Measurements from ENCODE around the gene OR14J1. TPM values are rescaled to one million over a fixed set of nuclear protein-coding genes. Genes with fewer than 3 reads are reported as not detected.
"Not testable (repeated sequence)": the region's sequence is repeated elsewhere in the genome, so short reads cannot be mapped to it uniquely, and the experiment has no call there.

The OR14J1 gene
- total RNA-seq, 1 donor from 2014 or later = not detected

DNA sequence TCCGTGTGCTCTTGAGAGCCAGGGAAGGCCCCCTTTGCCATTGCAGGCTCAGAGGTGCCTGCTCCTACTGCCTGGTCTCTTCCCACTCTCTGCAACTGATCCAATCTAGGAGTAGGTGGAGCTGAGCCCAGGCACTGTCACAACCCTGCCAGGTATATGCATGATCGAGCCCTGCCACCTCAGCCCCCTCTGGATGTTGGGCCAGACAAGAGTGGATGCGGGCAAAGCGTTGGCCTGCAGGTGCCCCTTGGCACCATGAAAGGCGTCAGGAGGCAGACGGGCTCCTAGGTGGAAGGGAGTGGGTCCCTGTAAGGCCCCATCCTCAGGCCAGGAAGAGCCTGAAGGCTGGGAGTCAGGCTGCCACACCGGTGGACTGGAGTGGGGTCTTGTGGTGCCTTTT, 5.9 kb upstream of the OR14J1 start:
- TF ChIP-seq, protein P1, sequence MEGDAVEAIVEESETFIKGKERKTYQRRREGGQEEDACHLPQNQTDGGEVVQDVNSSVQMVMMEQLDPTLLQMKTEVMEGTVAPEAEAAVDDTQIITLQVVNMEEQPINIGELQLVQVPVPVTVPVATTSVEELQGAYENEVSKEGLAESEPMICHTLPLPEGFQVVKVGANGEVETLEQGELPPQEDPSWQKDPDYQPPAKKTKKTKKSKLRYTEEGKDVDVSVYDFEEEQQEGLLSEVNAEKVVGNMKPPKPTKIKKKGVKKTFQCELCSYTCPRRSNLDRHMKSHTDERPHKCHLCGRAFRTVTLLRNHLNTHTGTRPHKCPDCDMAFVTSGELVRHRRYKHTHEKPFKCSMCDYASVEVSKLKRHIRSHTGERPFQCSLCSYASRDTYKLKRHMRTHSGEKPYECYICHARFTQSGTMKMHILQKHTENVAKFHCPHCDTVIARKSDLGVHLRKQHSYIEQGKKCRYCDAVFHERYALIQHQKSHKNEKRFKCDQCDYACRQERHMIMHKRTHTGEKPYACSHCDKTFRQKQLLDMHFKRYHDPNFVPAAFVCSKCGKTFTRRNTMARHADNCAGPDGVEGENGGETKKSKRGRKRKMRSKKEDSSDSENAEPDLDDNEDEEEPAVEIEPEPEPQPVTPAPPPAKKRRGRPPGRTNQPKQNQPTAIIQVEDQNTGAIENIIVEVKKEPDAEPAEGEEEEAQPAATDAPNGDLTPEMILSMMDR (conservative IDR thresholded peaks at IDR 0.05; ENCODE audit: low read depth, low read length) = no peak
- DNase-seq (ENCODE audit: low read depth) = no peak
- H3K4me3 ChIP-seq (ENCODE audit: low read depth, low read length) = no peak overlapping the region

DNA sequence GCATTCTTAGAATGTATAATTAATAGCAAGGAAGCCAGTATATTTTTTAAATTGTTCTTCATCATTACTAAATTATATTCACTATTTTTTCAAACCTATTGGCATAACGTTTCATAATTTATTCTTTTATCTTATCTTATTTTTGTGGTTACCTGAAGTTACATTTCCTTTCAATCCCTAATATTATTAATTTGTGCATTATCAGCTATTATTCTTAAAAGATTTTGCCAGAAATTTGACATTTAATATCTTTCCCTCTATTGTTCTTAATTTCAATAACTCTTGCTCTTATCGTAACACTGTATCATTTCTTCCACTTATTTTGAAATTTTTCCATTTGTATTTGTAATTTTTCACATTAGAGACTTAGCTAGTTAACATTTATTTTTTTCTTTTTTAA, 18.4 kb downstream of the OR14J1 start:
- no peak for DNase-seq (ENCODE audit: low read depth)
- TF ChIP-seq, protein P1 (conservative IDR thresholded peaks at IDR 0.05; ENCODE audit: low read depth, low read length) = no peak
- H3K4me3 ChIP-seq (ENCODE audit: low read depth, low read length) = no peak overlapping the region

DNA sequence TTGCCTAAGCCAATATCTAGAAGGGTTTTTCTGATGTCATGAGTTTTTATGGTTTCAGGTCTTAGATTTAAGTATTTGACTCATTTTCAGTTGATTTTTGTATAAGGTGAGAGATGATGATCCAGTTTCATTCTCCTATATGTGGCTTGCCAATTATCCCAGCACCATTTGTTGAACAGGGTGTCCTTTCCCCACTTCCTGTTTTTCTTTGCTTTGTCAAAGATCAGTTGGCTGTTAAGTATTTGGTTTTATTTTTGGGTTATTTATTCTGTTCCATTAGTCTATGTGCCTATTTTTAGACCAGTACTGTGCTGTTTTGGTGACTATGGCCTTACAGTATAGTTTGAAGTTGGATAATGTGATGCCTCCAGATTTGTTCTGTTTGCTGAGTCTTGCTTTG, 21.8 kb downstream of the OR14J1 start:
- not testable (repeated sequence) for DNase-seq (ENCODE audit: low read depth); H3K4me3 ChIP-seq (ENCODE audit: low read depth, low read length)

DNA sequence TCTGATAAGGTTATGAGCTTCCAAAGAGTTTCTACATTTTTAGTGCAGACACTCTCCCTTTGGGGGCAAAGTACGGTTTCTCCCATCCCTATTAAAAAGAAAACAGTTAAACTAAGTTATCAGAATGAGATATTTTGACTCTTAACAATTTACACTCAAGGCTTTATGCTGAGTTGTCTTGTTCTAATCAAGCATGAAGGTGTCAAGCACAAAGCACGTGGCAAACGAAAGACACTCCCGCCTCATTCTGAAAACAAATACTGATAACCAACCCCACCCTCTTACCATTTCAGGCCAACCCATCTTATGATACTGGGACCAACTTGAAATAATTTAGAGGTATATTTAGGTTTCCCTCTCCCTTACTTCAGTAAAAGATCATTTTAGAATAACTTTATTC, 24.3 kb downstream of the OR14J1 start:
- H3K4me3 ChIP-seq (ENCODE audit: low read depth, low read length) = no peak overlapping the region
- TF ChIP-seq, protein P1 (conservative IDR thresholded peaks at IDR 0.05; ENCODE audit: low read depth, low read length) = no peak

DNA sequence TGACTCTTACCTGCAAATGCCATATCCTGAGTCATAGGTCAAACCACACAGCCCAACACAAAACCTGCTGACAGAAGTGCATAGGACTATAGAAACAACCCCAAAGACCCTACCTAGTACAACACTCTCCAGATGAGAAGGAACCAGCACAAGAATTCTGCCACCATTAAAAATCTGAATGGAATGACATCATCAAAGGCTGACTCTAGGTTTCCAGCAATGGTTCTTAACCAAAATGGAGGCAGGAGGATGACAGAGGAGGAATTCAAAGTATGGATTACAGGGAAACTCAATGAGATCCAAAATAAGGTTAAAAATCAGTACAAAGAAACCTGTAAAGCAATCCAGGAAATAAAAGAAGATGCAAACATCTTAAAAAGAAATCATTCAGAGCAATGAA, 31.2 kb downstream of the OR14J1 start:
- no peak overlapping the region for H3K4me3 ChIP-seq (ENCODE audit: low read depth, low read length)
- TF ChIP-seq, protein P1 (conservative IDR thresholded peaks at IDR 0.05; ENCODE audit: low read depth, low read length) = no peak
- DNase-seq (ENCODE audit: low read depth) = no peak

More for the DNA sequence above, 24.3 kb downstream of the OR14J1 start:
- DNase-seq (ENCODE audit: low read depth) = no peak

DNA sequence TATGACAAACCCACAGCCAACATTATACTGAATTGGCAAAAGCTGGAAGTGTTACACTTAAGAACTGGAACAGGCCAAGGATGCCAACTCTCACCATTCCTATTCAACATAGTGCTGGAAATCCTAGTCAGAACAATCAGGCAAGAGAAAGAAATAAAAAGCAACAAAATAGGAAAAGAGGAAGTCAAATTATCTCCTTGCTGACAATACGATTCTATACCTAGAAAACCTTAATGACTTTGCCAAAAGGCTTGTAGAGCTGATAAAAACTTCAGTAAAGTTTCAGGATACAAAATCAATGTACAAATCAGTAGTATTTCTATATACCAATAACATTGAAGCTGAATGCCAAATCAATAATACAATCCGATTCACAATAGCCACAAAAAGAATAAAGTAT, 34.8 kb downstream of the OR14J1 start:
- H3K4me3 ChIP-seq (ENCODE audit: low read depth, low read length) = no peak overlapping the region
- no peak for DNase-seq (ENCODE audit: low read depth)
- TF ChIP-seq, protein P1 (conservative IDR thresholded peaks at IDR 0.05; ENCODE audit: low read depth, low read length) = no peak

DNA sequence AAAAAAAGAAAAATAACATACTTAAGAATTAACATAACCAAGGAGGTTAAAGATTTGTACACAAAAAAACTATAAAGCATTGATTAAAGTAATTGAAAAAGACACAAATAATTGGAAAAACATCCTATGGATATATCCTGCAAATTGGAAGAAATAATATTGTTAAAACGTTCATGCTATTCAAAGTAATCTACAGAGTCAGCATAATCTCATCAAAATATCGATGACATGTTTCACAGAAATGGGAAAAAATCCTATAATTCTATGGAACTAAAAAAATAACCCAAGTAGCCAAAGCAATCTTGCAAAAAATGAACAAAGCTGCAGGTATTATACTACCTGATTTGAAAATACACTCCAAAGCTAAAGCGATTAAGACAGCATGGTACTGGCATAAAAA, 43.9 kb downstream of the OR14J1 start:
- H3K4me3 ChIP-seq (ENCODE audit: low read depth, low read length) = no peak overlapping the region
- no peak for DNase-seq (ENCODE audit: low read depth)
- TF ChIP-seq, protein P1 (conservative IDR thresholded peaks at IDR 0.05; ENCODE audit: low read depth, low read length) = no peak

DNA sequence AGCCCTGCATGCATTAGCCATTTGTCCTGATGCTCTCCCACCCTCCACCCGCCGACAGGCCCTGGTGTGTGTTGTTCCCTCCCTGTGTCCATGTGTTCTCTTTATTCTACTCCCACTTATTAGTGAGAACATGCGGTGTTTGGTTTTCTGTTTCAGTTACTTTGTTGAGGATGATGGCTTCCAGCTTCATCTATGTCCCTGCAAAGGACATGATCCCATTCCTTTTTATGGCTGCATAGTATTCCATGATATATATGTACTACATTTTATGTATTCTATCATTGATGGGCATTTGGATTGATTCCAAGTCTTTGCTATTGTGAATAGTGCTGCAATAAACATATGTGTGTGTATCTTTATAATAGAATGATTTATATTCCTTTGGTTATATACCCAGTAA, 47.8 kb downstream of the OR14J1 start:
- DNase-seq (ENCODE audit: low read depth) = not testable (repeated sequence)

More for the DNA sequence above, 47.8 kb downstream of the OR14J1 start:
- H3K4me3 ChIP-seq (ENCODE audit: low read depth, low read length) = not testable (repeated sequence)

Data from epithelial cell of proximal tubule (primary cell).